SW 1271 (cell line): ENCODE data around the gene AGTR1.

ENCODE experiments used
- DNase-seq, 2 experiments: peaks; one replicate each; lab custom pipeline; 2025; lab: John Stamatoyannopoulos, UW

AGTR1 gene

DNA sequence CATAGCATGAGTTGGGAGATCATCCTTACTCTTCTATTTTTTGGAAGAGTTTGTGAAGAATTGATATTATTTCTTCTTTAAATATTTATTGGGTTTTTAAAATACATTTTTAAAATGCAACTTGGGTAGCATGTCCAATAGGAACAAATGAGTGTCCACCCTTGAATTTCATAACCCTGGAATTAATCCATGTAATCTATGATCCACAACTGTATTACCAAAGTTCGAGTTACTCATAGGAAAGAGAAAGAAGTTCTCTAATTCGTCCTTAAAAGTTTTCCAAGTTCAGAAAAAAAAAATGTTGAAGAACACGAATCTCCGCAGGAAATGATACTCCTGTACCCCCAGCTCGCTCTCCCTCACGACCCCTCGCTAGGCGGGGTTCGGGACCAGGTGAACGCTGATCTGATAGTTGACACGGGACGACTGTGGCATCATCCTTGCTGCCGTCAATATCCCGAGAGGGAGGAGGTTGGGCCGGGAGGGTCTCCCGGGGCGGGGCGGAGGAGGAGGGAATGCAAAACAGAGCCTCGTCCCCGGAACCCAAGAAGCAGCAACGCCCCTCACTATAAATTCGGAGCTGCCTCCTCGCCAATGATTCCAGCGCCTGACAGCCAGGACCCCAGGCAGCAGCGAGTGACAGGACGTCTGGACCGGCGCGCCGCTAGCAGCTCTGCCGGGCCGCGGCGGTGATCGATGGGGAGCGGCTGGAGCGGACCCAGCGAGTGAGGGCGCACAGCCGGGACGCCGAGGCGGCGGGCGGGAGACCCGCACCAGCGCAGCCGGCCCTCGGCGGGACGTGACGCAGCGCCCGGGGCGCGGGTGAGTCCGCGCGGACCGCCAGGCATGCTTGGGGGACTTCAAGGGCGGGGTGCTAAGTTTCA, at the start of gene AGTR1:
AGTR1 (plus strand) TSS at position 598 of the 884 bp plus-strand sequence. CDS start 43,133 bp downstream, outside the sequence.
- no peak for DNase-seq

DNA sequence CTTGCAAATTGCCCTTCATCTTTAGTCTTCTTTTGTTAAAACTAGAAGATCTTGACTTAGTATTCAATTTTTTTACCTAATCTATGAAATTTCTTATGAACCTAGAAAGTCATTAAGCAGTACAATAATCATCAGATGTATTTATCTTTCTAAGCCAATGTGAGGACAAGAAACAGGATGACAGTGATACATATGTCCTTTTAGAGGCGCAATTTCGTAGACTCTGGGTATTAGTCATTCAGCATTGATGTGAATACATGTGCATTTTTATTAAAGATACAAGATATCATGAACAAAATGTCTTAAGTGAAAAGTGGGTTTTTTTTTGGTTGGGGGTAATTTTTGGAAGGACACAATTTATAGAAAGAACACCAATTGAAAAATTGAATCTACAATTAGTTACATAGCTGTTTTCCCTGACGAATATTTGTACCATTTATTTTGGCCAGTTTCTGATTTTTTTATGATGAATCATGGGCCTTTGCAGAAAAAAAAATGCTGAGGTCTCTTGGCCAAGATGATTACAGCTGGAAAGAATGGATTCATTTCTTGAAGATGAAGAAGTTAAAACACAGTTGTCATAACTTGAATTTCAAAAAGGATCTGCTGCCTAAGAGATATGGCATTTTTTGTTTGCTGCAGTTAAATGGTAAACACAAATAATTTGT, 48.9 kb upstream of the AGTR1 start:
- DNase-seq = no peak

DNA sequence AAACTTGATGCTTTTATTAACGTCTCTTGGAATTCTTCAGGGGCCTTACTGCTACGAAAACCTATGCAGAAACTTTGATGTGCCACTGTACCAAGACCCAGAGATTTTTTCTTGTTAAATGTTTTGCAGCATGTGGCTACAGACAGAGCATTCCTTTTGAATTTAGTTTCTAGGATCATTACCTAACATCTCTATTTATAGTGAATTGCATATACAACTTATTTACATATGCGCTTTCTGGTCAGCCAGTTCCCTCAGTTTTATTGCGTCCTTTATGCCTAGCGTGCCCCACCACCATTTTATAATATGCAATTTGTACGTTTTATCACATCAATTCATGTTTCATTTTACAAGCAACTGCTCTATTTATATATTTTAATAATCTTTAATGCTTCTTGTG, 46.2 kb upstream of the AGTR1 start:
- DNase-seq = no peak

DNA sequence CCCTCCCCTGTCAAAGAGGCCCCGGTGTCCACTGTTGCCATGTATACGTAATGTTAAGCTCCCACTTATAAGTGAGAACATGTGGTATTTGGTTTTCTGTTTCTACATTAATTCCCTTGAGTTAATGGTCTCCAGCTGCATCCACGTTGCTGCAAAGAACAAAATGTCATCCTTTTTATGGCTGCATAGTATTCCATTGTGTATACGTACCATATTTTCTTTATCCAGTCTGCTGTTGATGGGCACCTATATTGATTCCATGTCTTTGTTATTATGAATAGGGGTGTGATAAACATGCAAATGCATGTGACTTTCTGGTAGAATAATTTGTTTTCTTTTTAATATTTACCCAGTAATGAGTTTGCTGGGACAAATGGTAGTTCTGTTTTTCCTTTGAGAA, 43.3 kb upstream of the AGTR1 start:
- DNase-seq = no peak

DNA sequence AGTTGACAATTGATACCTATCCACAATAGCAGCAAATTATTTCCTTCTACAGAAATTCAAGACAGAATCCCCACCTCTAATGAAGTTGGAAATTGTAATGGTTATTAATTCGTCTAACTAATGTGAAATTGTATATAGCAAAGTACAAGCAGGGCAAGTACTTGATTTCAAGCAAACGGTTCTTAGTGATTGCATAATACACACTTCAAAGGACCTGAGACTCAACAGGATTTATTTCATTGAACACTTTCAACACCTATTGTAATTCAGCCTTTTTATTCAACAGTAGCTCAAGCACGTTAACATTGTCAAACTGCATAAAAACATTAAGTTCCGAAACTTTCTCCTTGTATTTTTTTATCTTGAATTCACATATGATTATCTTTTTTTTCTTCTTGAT, 40.2 kb upstream of the AGTR1 start:
- DNase-seq = no peak

DNA sequence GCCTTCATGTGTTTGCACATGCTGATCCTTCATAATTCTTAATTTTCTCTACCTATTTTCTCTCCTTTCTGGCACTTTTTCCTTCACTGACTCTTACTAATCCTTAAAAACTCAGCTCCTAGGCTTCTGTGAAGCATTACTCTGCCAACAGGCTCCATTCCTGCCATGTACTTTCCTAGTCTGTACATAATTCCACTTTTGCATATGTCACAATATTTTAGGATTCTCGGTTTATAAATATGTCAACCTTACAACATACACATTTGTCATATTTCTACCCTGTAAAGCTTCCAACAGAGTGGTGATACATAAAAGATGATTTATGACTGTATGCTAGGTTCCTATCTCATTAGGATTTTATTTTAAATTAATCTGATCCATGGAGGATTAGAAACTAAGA, 38.2 kb upstream of the AGTR1 start:
- no peak for DNase-seq

DNA sequence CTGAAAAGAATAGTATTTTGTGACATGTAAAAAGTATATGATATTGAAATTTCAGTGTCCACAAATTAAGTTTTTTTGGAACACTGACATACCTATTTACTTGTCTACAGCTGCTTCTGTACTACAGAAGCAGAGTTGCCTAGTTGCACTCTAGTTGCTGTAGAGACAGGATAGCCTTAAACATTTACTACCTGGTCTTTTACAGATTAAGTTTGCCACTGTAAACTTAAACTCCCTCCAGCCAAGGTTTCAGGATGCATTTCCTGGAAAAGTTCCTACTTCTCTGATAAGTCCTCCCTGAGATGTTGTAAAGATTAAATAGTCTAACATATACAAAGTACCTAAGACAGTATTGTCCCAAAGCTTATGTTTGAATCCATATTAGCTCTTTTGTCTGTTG, 17.4 kb upstream of the AGTR1 start:
- DNase-seq = no peak

DNA sequence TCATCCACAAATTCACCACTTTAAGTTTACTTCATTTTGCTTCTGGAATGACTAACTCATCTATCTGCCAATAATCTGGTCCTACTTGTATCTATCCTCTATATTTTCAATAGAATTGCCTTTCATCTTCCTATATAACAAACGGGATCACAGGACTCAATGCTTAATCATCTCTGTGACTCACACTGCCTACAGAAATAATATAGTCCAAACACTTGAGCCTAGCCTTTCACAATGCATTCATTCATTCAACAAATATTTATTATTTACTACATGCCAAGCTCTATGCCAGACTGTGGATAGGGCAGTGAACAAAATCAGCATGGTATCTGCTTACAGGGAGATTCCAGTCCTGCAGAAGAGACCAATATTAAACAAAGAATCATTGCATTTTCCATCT, 16.6 kb upstream of the AGTR1 start:
- DNase-seq = no peak

DNA sequence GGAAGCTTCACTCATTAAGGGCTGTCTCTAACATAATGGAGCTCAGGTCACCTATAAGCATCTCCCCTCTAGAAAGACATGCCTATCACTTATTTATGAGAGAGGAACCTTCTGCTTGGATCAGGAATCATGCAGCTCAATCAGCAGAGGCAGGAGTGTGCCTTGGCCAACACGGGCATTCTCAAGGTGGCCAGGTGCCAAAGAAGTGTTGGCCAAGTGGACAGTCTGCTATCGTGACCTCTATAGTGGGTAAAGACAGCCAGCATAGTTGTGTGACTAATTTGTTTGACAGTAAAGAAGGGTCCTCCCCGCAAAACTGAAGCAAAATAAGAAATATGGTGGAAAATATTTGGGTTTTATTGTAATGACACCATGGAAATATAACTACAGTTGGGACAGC, 14.7 kb upstream of the AGTR1 start:
- no peak for DNase-seq

DNA sequence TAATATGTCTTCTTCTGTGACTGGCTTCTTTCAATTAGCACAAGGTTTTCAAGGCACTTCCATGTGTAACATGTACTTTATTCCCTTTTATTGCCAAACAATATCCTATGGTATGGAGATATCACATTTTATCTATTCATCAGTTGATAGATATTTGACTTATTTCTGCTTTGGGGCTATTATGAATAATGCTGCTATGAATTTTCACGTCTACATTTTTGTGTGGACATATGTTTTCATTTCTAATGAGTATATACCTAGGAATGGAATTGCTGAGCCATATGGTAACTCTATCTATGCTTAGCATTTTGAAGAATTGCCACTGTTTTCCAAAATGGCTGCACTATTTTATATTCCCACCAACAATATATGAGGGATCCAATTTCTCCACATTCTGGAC, 3.6 kb upstream of the AGTR1 start:
- no peak for DNase-seq

DNA sequence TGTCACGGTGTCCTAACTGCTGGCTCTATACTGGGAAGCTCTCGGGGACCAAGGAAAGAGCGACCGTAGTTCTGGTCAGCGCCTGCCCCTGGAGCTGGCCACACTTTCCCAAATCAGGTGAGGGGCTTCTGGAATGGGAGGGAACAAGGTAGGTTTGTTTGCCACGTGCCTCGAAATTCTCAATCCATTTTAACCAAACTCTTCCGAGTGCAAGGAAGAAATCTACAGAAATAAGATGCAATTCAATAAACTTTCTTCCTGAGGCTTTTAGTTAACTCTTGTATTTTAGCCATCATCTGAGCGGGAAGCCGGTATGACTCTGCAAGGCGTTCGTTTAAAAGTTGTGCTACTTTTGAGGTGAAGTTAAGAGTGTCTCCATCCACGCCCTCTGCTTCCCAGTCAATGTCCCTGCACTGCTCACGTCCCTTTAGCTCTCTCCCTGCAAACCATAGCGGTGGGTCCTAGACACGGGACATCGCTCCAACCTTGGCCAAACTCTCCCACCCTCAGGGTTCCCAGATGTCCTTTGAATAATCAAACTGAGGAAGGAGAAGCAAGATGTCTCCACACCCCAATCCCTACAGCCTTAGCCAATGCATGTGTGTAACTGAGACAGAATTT, 597 bp downstream of the AGTR1 start:
- DNase-seq = no peak

DNA sequence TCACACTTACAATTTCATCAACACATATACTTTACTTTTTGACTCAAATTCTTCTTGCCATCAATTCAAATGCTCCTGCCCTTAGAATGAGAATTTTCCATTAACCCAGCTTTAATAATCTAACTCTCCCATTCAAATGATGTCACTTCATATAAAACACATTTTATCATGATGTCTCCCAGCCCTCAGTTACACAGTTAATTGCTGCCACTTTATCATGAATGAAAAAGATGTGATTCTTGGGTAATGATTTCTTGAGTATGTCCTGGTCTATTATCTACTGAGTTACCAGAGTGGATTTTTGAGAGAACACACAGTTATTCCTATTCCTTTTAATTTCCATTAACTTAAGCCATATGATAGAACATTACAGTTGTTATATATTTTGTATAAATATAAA, 7.6 kb downstream of the AGTR1 start:
- no peak for DNase-seq

DNA sequence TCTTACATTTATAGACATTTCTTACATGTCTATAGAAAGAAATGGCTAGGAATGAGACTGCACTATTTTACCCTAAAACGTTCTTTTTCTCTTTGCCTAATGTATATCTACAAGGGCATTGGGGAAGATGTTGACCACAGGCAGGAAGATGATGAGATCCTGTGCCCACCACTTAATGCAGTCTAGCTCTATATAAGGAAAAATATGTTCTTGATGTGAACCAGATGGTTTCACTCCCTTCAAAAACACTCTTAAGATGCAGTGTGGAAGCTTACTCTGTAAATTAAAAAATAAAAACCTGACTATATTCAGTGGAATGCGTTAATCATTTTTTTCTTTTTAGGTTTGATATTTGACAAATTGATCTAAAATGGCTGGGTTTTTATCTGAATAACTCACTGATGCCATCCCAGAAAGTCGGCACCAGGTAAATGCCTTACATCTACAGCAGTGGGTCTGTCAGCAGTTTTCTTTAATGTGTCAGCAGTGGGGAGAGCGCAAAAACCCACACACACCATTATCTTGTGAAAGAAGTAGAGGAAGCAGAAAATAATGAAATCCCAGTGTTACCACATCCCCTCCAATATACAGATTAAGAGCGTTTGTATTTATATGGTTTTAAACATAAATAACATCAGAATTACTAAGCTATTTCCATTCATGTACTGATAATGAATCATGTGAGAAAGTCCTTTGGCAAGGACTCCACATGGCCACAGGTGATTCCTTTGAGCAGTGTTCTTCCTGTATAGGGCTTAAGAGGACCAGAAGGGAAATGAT, 10.1 kb downstream of the AGTR1 start:
- no peak for DNase-seq

DNA sequence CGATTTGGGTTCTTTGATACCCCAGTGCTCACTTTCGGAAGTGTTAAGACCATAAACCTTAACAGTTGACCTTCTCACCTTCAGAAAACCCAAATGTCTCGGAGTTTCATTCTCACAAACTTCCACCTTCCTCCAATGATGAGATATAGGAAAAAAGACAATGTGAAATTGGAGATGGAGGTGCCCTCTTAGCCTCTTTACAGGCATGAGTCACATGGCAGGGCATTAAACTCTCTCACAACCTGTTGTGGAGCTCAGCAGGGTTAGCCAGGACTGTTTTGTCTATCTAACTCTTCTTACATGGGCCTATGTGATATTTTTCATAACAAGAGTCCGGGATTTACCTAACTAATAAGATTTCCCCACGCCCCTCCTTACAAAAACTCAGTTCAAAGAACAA, 10.7 kb downstream of the AGTR1 start:
- DNase-seq = no peak

DNA sequence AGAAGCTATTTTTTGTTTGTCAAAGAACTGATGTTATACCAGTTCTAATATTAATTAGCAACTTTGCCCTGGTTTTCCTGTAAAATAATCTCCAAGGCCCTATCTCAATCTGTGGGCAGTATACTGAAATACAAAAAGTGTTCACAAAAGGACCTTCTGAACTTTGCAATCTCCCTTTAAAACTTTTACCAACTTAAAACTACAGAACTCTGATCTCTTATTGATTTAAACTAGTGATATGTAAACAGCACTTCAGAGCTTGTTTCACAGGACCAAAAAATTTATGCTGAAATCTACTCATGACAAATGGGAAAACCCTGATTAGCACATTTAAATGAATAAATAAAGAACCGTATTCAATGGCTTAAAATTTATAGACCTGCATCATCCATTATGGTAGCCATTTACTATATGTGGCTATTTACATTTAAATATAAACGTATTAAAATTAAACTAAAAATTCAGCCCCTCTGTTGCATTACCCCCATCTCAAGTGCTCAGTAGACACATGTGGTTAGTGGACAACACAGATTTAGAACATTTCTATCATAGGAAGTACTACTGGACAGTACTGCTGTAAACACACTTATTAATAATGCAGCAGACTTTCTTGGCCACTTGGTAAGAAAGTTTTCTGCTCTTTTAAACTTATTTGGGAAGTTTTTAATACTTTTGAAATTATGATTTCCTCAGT, 12.0 kb downstream of the AGTR1 start:
- no peak for DNase-seq

DNA sequence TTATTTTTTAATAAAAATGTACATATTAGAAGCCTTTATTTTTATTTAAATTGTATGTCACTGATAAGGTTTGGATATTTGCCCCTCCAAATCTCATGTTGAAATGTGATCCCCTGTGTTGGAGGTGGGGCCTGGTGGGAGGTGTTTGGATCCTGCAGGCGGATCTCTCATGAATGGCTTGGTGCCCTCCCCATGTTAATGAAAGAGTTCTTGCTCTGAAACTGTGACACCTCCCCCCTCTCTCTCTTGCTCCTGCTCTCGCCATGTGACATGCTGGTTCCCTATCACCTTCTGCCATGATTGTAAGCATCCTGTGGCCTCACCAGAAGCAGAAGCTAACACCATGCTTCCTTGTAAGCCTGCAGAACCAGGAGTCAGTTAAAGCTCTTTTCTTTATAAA, 13.0 kb downstream of the AGTR1 start:
- no peak for DNase-seq

DNA sequence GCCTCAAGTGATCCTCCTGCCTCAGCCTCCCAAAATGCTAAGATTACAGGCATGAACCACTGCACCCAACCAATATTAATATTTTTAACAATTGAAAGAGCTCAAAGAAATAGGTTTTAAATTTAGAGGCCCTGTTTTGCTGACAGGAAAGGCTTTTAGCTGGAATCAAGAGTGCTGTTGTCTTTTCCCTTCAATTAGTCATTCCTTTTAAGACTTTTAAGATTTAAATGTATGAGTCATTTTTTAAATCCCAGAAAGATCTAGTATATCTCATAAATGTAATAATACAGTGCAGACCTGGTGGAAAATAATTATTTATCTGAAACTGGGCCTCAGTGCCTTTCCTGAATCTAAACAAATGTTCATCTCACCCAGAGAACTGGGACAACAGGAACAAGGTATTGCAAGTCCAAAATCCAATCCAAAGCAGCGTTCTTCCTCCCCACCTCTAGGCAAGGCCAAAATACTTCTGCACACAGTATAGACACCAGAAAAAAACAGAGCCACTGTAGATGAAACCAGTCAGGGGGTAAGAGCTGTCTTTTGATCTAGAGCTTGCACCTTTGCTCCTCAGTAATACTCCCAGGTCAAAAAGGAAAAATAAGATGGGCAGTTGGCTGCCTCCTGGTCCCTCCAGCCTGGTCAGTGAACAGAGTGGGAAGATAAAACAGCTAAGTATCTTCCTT, 14.4 kb downstream of the AGTR1 start:
- no peak for DNase-seq

DNA sequence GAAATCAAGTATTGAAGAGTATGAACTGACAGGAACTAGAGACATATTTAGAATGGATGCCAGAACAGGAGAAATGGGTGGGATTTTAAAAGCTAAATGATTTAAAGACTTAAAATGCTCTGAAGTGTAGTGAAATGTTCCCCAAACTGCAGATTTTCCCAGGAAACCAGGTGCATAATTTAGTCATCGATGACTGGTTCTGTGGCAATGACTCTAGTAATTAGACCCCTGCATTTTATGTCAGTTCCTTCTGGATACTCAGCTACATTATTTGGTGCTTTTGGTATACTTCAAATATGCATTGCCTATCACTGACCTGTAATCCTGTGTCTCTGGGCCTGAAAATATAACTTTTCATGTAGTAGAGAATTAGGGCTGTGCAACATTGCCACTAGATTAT, 16.8 kb downstream of the AGTR1 start:
- DNase-seq = no peak

DNA sequence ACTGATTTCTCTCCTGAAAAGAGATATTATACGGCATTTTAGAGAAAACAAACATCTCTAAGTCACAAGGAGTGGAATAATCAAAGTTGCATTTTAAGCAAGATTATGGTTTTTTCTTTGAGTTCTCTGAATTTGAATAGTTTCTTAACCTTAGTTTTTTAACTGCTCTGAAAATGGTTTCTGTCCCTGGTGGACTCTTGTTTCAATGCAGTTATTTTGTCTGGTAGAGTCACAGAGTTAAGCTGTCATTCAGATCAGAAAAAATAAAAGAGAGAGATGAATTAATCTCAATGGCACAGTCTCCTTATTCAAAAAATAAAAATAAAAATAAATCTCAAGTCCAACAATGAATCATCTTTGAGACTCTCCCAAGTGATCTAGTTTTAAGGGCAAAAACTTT, 19.0 kb downstream of the AGTR1 start:
- DNase-seq = no peak

DNA sequence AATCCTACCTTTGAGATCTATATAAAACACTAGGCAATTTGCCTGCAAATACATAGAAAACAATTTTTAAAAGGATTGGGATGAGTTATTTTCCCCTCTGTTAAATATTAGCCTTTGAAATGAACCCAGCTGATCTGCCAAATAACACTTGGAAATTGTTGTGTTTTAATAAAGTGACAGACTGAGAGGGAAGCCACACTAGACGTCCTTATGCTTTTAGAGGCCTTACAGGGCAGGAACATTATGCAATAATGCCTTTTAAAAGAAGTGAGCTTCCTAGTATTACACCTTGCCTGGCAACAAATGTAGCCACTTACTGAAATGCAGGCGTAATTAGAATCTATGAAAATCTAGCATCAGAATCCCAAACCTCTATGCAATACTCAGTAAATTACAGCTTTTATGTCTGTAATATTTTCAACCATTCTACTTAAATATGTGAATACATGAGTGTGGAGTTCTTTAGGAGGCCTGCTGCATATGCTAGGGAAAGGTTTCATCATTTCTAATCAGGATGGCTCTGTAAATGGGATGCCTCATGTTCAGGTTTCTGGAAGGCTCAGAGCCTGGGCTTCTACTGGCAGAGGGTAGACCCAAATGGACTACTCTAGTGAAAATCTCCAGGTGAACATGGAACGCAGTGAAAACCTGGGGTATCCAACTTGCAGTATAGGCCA, 20.3 kb downstream of the AGTR1 start:
- no peak for DNase-seq
